DND-41 (cell line): ENCODE results near the gene PRSS56.

Experiments
- EZH2 ChIP-seq: IDR thresholded peaks from 3 replicates; pipeline ENCODE4 v1.6.1; 2012; ENCODE audit warnings: borderline replicate concordance, low read depth, mild to moderate bottlenecking, moderate library complexity, low read length, inconsistent platforms; ENCODE audit not compliant: severe bottlenecking
- TF ChIP-seq, protein P1 (sequence below): IDR thresholded peaks from 2 replicates; pipeline ENCODE4 v1.5.1; 2012; ENCODE audit warnings: borderline replicate concordance, low read length, moderate library complexity, mild to moderate bottlenecking; ENCODE audit not compliant: poor library complexity, severe bottlenecking; ENCODE audit errors: extremely low read depth

DNA sequence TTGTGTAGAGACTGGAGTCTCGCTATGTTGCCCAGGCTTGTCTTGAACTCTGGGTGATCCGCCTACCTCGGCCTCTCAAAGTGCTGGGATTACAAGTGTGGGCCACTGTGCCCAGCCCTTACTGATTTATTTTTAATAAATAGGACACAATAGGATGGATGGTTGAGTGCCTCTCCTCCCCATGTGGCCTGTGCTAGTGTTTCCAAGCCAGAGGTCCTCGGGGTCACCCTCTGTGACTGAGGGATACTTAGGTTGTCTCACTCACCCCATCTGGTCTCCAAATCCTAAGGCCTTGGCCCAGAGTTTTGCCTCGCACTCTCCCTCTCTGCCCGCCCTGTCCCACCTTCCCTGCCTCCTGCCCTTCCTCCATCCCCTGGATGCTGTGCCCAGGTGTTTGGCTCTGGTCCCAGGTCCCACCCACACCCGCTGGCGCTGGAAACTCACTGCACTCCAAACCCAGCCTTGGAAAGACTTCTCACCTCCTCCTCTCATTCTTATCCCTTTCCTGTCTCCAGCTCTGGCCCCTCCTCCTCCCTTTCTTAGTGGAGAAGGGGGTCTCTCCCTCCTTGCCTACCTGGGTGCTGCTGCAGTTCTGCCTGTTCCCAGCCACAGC is 27.8 kb upstream of the PRSS56 start:
- TF ChIP-seq, protein P1, sequence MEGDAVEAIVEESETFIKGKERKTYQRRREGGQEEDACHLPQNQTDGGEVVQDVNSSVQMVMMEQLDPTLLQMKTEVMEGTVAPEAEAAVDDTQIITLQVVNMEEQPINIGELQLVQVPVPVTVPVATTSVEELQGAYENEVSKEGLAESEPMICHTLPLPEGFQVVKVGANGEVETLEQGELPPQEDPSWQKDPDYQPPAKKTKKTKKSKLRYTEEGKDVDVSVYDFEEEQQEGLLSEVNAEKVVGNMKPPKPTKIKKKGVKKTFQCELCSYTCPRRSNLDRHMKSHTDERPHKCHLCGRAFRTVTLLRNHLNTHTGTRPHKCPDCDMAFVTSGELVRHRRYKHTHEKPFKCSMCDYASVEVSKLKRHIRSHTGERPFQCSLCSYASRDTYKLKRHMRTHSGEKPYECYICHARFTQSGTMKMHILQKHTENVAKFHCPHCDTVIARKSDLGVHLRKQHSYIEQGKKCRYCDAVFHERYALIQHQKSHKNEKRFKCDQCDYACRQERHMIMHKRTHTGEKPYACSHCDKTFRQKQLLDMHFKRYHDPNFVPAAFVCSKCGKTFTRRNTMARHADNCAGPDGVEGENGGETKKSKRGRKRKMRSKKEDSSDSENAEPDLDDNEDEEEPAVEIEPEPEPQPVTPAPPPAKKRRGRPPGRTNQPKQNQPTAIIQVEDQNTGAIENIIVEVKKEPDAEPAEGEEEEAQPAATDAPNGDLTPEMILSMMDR = no peak
- no peak for TF ChIP-seq EZH2
